ENCODE data around the gene PCBD1. TPM values are rescaled to one million over a fixed set of nuclear protein-coding genes. Genes with fewer than 3 reads are reported as not detected.
A peak's percentile ranks its signal among the peaks of the same experiment; 100 is the strongest.

PCBD1 gene
- total RNA-seq, 2 donors from 2014 or later = 8.1 TPM

DNA sequence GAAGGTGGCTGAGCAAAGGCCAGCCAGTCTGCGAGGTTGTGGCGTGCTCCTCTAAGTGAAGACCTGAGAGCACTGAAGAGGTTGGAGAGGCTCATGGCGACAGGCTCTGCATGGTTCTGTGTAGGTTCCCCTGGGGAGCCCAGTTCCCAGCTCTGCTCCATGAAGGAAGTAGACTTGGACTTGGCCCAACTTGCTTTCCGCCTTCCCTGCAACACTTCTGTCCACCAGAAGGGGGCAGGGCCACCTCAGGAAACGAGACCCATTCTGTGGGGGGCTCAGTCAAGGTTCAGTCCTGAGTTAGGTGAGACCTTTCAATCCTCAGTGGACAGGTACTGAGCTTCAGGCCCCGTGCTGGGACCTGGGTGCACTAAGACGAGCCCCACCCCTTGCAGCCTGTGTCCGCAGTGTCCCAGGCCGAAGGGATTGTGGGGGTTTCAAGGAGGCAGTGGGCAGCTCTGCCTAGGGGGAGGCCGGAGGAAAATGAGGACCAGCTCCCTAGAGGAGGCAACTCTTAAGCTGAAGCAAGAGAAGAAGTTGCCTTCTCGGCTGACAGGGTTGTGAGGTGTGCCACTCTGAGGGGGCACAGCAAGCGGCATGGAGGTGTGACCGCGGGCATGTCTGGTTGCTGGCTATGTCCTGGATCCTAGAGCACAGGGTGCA lies 15.0 kb upstream of the PCBD1 start:
- no peaks in the 10 kb centered on the region for H3K9me3 ChIP-seq (ENCODE audit: control insufficient read depth, low read length, poor library complexity, severe bottlenecking)

DNA sequence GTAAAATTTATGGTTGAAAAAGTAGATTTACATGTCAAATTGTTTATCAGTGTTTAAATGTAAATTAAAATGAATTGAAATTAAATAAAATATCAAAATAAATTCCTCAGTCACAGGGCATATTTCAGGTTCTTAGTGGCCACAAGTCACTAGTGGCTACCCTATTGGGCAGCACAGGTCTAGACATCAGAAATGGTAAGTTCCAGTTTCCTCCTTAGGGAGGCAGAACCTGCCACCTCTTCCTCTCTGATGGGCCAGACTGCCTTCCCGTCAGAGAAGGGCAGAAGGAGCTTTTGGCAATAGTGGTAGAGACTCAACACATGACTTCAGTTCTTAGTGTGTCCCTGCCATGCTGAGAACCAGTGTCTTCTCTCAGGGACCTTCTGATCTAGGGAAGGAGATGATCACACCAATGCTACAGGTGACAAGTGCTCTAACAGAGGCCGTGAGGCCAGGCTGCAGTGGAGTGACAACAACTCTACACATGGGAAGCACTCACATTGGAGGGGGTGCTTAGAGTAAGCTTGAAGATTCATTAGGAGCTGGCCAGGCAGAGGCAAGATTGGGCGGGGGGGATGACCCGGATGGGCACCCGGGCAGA lies 14.4 kb upstream of the PCBD1 start:
- no peak for ATAC-seq

More for the DNA sequence above, 15.0 kb upstream of the PCBD1 start:
- DNase-seq = no peak
- H3K27ac Mint-ChIP-seq = no peak overlapping the region
- H3K4me1 Mint-ChIP-seq = peaks cover 2% of the 10 kb centered on the region
- peaks cover 37% of the 10 kb centered on the region for H3K27me3 Mint-ChIP-seq
- ATAC-seq = no peak
- H3K36me3 Mint-ChIP-seq (ENCODE audit: low read depth) = no peaks in the 10 kb centered on the region
- no peak overlapping the region for H3K4me3 Mint-ChIP-seq

DNA sequence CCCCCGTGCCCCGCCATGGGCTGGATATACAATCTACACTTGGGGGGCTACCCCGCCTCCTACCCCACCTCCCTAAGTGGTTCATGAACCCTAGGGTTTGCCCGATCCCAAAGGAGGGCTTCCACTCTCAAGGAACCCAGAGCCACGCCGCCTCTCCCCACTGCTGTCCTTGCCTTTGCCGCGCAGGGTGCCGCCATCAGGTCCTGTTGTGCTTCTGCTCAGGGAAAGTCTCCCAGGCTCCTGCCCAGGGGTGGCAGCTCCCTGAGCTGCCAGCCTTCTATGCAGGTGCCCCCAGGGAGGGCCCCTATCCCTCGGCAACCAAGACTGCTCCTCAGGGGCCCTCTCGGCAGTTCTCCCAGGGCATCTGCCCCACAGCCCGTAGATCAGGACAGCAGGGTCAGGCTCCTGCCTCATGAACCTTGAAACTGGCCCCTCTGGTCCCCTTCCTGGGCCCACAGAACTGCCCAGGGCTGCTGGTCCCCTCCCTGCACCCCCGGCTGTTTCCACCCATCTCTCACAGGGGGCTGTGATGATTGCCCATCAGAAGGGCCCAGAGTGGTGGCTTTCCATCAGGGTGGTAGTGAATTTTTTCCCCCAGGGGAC lies 13.0 kb upstream of the PCBD1 start:
- ATAC-seq = no peak
- H3K4me3 Mint-ChIP-seq = no peak overlapping the region

More for the DNA sequence above, 14.4 kb upstream of the PCBD1 start:
- H3K9me3 ChIP-seq (ENCODE audit: control insufficient read depth, low read length, poor library complexity, severe bottlenecking) = no peaks in the 10 kb centered on the region
- no peak for DNase-seq
- Mint-ChIP-seq H3K36me3 (ENCODE audit: low read depth) (no peaks in the 10 kb centered on the region), H3K27ac (no peak overlapping the region), H3K4me3 (no peak overlapping the region), H3K4me1 (peaks cover 2% of the 10 kb centered on the region), H3K27me3 (peaks cover 31% of the 10 kb centered on the region)

DNA sequence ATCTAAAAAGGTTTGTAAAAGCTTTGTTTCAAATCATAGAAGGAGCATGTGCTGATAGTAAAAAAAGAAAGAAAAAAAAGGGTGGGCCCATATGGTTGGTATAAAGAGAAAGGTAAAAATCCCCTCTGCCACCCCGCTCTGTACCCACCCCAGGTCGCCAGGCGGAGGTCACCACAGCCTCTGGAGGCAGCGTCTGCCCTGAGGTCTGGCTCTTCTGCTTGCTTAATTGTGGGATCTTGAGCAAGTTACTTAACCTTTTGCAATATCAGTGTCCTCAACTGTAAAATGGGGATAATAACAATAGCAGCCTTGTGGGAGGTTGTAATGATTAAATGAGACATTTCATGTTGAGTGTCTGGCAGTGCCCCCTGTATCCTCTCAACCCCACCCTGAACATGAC lies 10.7 kb upstream of the PCBD1 start:
- ATAC-seq (no peak), DNase-seq (no peak)
- Mint-ChIP-seq H3K36me3 (ENCODE audit: low read depth) (peaks cover 2% of the 10 kb centered on the region), H3K4me1 (peaks cover 2% of the 10 kb centered on the region), H3K27ac (no peak overlapping the region), H3K4me3 (no peak overlapping the region), H3K27me3 (peaks cover 32% of the 10 kb centered on the region)
- H3K9me3 ChIP-seq (ENCODE audit: control insufficient read depth, low read length, poor library complexity, severe bottlenecking) = no peaks in the 10 kb centered on the region

More for the DNA sequence above, 13.0 kb upstream of the PCBD1 start:
- DNase-seq = no peak
- Mint-ChIP-seq H3K4me1 (peaks cover 2% of the 10 kb centered on the region), H3K27me3 (peaks cover 21% of the 10 kb centered on the region), H3K36me3 (ENCODE audit: low read depth) (no peaks in the 10 kb centered on the region), H3K27ac (no peak overlapping the region)
- H3K9me3 ChIP-seq (ENCODE audit: control insufficient read depth, low read length, poor library complexity, severe bottlenecking) = no peaks in the 10 kb centered on the region

DNA sequence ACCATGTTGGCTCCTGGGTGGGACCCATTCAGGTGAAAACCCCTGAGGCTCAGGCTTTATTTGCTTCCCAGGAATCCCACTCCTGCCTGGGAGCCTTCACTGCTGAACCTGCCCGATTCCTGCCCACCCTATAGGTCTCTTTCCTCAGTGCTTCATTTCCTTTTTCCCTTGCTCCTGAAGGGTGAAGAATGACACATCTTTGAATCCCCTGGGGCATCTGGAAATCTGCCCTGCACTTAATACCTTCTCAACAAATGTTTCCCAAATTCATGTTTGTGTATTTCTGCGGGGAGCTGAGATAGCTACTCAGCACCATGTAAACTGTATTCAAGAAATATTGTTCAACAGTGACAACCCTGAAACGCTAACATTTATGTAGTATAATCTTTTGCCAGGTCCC lies 10.3 kb upstream of the PCBD1 start:
- no peak overlapping the region for H3K27ac Mint-ChIP-seq
- no peak for DNase-seq
- no peak for ATAC-seq
- peaks cover 2% of the 10 kb centered on the region for H3K36me3 Mint-ChIP-seq (ENCODE audit: low read depth)
- no peaks in the 10 kb centered on the region for H3K9me3 ChIP-seq (ENCODE audit: control insufficient read depth, low read length, poor library complexity, severe bottlenecking)
- no peak overlapping the region for H3K4me3 Mint-ChIP-seq
- H3K4me1 Mint-ChIP-seq = peaks cover 2% of the 10 kb centered on the region
- H3K27me3 Mint-ChIP-seq = peaks cover 32% of the 10 kb centered on the region

DNA sequence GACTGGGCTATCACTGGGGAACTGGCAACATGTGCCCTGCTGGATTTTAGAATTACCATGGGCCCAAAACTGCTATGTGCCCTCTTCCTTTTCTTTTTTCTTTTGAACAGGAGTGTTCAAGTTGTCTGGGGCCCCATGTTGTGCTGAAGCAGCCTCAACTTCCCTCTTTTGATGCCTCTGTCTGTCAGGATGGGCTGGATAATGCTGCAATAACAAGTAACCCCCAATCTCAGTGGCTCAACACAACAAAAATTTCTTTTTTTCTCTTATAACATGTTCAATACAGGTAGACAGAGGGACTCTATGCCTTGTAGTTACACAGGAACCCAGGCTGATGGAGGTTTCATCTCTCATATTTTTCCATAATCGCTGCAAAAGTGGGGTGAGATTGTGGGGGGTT lies 8.2 kb upstream of the PCBD1 start:
- H3K36me3 Mint-ChIP-seq (ENCODE audit: low read depth) = peaks cover 2% of the 10 kb centered on the region
- no peak overlapping the region for H3K27ac Mint-ChIP-seq
- ATAC-seq (no peak), DNase-seq (no peak)
- H3K9me3 ChIP-seq (ENCODE audit: control insufficient read depth, low read length, poor library complexity, severe bottlenecking) = no peaks in the 10 kb centered on the region
- peaks cover 22% of the 10 kb centered on the region for H3K27me3 Mint-ChIP-seq
- no peak overlapping the region for H3K4me3 Mint-ChIP-seq
- peaks cover 2% of the 10 kb centered on the region for H3K4me1 Mint-ChIP-seq

DNA sequence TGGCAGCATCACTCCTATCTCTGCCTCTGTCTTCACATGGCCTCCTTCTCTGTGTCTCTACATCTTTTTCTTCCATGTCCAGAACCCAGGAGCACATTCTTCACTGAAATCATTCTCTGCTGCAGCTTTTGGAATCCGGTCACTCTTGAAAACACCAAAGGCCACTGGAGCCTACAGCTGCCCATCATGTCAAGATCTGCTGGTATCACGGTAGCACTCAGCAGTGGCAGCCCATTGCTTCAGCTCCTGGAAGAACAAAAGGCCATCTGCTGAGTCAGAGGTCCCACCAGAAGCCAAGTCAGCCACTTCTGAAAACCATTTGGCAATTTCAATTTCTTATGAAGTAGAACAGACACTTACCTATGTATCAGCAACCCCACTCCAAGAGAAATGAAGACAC lies 6.1 kb upstream of the PCBD1 start:
- Mint-ChIP-seq H3K4me3 (no peak overlapping the region), H3K36me3 (ENCODE audit: low read depth) (peaks cover 2% of the 10 kb centered on the region), H3K4me1 (peaks cover 2% of the 10 kb centered on the region), H3K27me3 (peaks cover 18% of the 10 kb centered on the region), H3K27ac (no peak overlapping the region)
- no peaks in the 10 kb centered on the region for H3K9me3 ChIP-seq (ENCODE audit: control insufficient read depth, low read length, poor library complexity, severe bottlenecking)
- no peak for DNase-seq
- ATAC-seq = no peak

DNA sequence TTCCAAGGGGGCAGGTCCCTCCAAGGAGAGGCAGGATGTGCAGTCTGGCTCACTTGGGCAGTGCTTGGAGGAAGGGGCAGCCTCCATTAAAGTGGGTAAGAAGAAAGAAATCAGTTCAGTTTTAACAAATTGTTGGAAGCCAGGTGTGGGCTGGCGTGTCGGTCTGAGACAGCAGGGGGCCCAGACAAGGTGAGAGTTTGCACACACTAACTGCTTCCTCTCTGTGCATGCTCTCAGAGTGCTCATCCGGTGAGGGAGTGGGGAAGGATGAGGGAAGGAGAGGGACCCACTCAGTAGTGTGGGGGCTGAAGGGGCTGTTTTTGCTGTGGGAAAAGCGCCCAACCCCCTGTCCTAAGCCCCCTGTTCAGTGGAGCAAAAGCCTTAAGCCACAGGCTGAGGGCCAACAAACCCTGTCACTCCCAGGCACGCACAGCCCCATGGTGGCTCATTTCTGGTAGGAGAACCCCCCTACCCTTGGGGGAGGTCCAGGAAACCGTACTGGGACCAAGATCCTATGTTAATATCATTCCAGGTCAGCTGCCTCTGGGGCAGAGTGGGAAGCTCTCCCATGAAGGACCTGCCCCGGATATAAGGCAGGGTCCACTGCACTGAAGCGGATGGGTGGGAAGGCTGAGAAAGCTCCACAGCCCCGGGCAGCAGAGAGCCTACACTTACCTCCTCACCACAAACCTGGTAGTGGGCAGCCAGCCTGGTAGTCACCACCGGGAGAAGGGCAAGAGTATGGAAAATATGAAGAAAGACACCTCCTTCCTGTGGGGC lies 5.1 kb upstream of the PCBD1 start:
- Mint-ChIP-seq H3K4me3 (no peak overlapping the region), H3K27me3 (peaks cover 18% of the 10 kb centered on the region), H3K27ac (no peak overlapping the region), H3K4me1 (peaks cover 2% of the 10 kb centered on the region), H3K36me3 (ENCODE audit: low read depth) (peaks cover 2% of the 10 kb centered on the region)
- H3K9me3 ChIP-seq (ENCODE audit: control insufficient read depth, low read length, poor library complexity, severe bottlenecking) = no peaks in the 10 kb centered on the region
- DNase-seq = no peak
- no peak for ATAC-seq

DNA sequence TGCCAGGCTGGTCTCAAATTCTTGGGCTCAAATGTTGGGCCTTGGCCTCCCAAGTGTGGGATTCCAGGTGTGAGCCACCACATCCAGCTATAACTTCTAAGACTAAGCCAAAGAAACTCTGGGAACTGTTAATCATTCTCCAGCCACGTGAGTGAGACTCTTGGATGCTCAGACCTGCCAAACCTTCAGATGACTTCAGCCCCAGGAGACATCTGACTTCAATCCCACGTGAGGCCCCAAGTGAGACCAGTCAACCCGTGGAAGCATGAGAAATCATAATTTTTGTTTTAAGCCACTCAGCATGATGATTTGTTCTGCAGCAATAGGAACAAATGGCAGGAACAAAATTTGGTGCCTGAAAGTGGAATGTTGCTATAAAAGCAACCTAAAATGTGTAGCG lies 4.3 kb upstream of the PCBD1 start:
- Mint-ChIP-seq H3K27ac (no peak overlapping the region), H3K4me3 (no peak overlapping the region), H3K4me1 (peaks cover 2% of the 10 kb centered on the region), H3K36me3 (ENCODE audit: low read depth) (peaks cover 2% of the 10 kb centered on the region), H3K27me3 (peaks cover 18% of the 10 kb centered on the region)
- ATAC-seq (no peak), DNase-seq (no peak)
- H3K9me3 ChIP-seq (ENCODE audit: control insufficient read depth, low read length, poor library complexity, severe bottlenecking) = no peaks in the 10 kb centered on the region

DNA sequence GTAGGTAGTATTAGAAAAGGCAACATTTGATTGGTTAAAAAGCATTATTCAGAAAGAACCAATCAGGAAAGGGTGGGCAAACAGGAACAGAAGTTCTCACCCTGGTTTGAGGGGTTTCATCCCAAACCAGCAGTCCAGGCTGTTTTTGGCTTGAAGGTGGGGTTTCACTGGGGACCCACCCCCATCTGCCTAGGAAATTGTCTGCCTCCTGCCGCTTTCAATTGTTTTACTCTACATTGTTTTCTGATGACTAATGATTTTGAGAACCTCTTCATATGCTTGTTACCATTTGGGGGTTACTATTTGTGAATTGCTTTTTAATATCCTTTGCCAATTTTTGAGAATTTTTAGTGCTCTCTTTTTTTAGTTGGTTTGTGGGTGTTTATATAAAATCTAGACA lies 3.3 kb upstream of the PCBD1 start:
- no peak overlapping the region for H3K27ac Mint-ChIP-seq
- H3K36me3 Mint-ChIP-seq (ENCODE audit: low read depth) = peaks cover 2% of the 10 kb centered on the region
- H3K4me3 Mint-ChIP-seq = no peak overlapping the region
- H3K27me3 Mint-ChIP-seq = peaks cover 15% of the 10 kb centered on the region
- no peaks in the 10 kb centered on the region for H3K9me3 ChIP-seq (ENCODE audit: control insufficient read depth, low read length, poor library complexity, severe bottlenecking)
- ATAC-seq (no peak), DNase-seq (no peak)
- H3K4me1 Mint-ChIP-seq = peaks cover 2% of the 10 kb centered on the region

DNA sequence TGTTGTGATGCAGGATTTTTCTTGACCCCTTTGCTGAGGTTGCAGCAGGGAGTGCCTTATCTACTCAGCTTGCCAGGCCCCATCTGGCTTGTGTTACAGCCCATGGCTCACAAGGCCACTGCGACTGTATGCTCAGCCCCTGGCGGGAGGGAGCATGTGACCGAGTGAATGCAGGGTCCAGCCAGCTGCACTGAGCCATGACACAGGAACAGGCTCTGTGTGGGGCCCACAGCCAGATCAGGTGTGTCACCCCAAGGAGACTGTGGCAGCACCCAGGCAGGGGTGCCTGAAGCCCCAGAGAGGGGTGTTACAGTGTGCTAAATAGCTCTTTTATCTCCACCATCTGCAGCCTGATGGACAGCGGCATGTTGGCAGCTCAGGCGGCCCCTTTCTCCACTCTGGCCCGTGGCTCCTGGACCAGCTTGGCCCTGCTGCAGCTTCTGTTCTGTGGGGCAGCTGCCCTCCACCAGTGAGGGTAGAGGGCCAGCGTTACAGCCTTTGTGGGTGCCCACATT lies 2.6 kb upstream of the PCBD1 start:
- Mint-ChIP-seq H3K4me3 (no peak overlapping the region), H3K4me1 (peaks cover 2% of the 10 kb centered on the region), H3K27me3 (peaks cover 13% of the 10 kb centered on the region), H3K36me3 (ENCODE audit: low read depth) (peaks cover 2% of the 10 kb centered on the region), H3K27ac (no peak overlapping the region)
- DNase-seq = no peak
- H3K9me3 ChIP-seq (ENCODE audit: control insufficient read depth, low read length, poor library complexity, severe bottlenecking) = no peaks in the 10 kb centered on the region
- no peak for ATAC-seq

DNA sequence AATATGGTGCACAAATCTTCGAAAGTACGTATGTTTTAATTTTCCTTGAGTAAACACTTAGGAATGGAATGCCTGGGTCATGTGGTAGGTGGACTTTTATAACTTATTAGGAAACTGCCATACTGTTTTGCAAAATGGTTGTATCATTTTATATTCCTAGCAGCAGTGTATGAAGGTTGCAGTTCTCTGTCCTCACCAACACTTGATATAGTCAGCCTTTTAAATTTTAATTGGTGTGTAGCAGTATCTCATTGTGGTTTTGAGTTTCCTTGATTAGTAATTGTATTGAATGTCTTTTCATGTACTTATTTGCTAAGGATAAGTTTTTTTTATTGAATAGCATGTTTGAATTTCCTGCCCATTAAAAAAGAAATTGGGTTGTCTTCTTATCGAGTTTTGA lies 926 bp upstream of the PCBD1 start:
- DNase-seq = no peak
- peaks cover under 1% of the 10 kb centered on the region for H3K36me3 Mint-ChIP-seq (ENCODE audit: low read depth)
- H3K9me3 ChIP-seq (ENCODE audit: control insufficient read depth, low read length, poor library complexity, severe bottlenecking) = no peaks in the 10 kb centered on the region
- no peak overlapping the region for H3K27ac Mint-ChIP-seq
- H3K4me3 Mint-ChIP-seq = peak overlapping the region; percentile 88
- peaks cover 1% of the 10 kb centered on the region for H3K27me3 Mint-ChIP-seq
- H3K4me1 Mint-ChIP-seq = peaks cover 5% of the 10 kb centered on the region
- no peak for ATAC-seq
